ENCODE data around the gene JARID2. TPM values are rescaled to one million over a fixed set of nuclear protein-coding genes. Genes with fewer than 3 reads are reported as not detected.

Gene JARID2
- polyA plus RNA-seq, 1 donor (not counting 4 experiments of a cell fraction or from before 2014, with no cell fraction given): 11.0 TPM

GRCh38 chr6:15375018-15375417 is 129.1 kb downstream of the JARID2 start:
- no peak for FAIRE-seq
- Histone ChIP-seq H3K4me1 (ENCODE audit: control insufficient read depth, extremely low read depth, insufficient read depth, low read length) (peaks cover 31% of the 10 kb centered on the region), H3K9me1 (ENCODE audit: control insufficient read depth, extremely low read depth, insufficient read depth, low read length) (peaks cover 2% of the 10 kb centered on the region), H2AFZ (ENCODE audit: control insufficient read depth, low read length) (no peak overlapping the region), H3K27ac (ENCODE audit: control insufficient read depth, insufficient read depth, low read length) (no peak overlapping the region), H4K20me1 (ENCODE audit: control insufficient read depth, extremely low read depth, insufficient read depth, low read length) (peaks cover 3% of the 10 kb centered on the region), H3K4me3 (ENCODE audit: control insufficient read depth in 2 of 3, extremely low read depth in 1 of 3, insufficient read depth in 2 of 3, low read depth in 1 of 3, low read length in 3 of 3) (no peak overlapping the region), H3K27me3 (ENCODE audit: control insufficient read depth, extremely low read depth, insufficient read depth, low read length) (no peaks in the 10 kb centered on the region), H3K9me3 (ENCODE audit: control insufficient read depth, low read depth, low read length) (no peaks in the 10 kb centered on the region), H3K4me2 (ENCODE audit: control insufficient read depth, extremely low read depth, insufficient read depth, low read depth, low read length) (no peak overlapping the region), H3K36me3 (ENCODE audit: control insufficient read depth in 2 of 2, extremely low read depth in 1 of 2, insufficient read depth in 2 of 2, low read length in 2 of 2) (no peaks in the 10 kb centered on the region), H3K79me2 (ENCODE audit: control insufficient read depth, insufficient read depth, low read length) (peaks cover 92% of the 10 kb centered on the region), H3K9ac (ENCODE audit: control insufficient read depth, extremely low read depth, insufficient read depth, low read length) (no peak overlapping the region)
- dilution Hi-C loops (cut with MboI; ENCODE audit: extremely low pct_ligation_motif_present, low sequenced_read_pairs): no loop called here
- no peak for DNase-seq (ENCODE audit: low read depth, low spot score)
- TF ChIP-seq EZH2 (IDR thresholded peaks at IDR 0.05; ENCODE audit: low read length) (no peak), CTCF (optimal IDR thresholded peaks at IDR 0.05 in 1 of 3, IDR thresholded peaks at IDR 0.05 in 1 of 3, conservative IDR thresholded peaks at IDR 0.05 in 1 of 3; ENCODE audit: extremely low read depth in 1 of 3, insufficient read depth in 2 of 3, low read length in 3 of 3) (no peak)

GRCh38 chr6:15375638-15376290 is 129.9 kb downstream of the JARID2 start:
- Histone ChIP-seq H3K9me3 (ENCODE audit: control insufficient read depth, low read depth, low read length) (no peaks in the 10 kb centered on the region), H3K27ac (ENCODE audit: control insufficient read depth, insufficient read depth, low read length) (no peak overlapping the region), H3K4me3 (ENCODE audit: control insufficient read depth in 2 of 3, extremely low read depth in 1 of 3, insufficient read depth in 2 of 3, low read depth in 1 of 3, low read length in 3 of 3) (no peak overlapping the region), H3K79me2 (ENCODE audit: control insufficient read depth, insufficient read depth, low read length) (peaks cover 95% of the 10 kb centered on the region), H3K4me1 (ENCODE audit: control insufficient read depth, extremely low read depth, insufficient read depth, low read length) (peaks cover 25% of the 10 kb centered on the region), H4K20me1 (ENCODE audit: control insufficient read depth, extremely low read depth, insufficient read depth, low read length) (peaks cover 3% of the 10 kb centered on the region), H3K4me2 (ENCODE audit: control insufficient read depth, extremely low read depth, insufficient read depth, low read depth, low read length) (no peak overlapping the region), H3K27me3 (ENCODE audit: control insufficient read depth, extremely low read depth, insufficient read depth, low read length) (no peaks in the 10 kb centered on the region), H3K9ac (ENCODE audit: control insufficient read depth, extremely low read depth, insufficient read depth, low read length) (no peak overlapping the region), H3K9me1 (ENCODE audit: control insufficient read depth, extremely low read depth, insufficient read depth, low read length) (peaks cover 6% of the 10 kb centered on the region), H3K36me3 (ENCODE audit: control insufficient read depth in 2 of 2, extremely low read depth in 1 of 2, insufficient read depth in 2 of 2, low read length in 2 of 2) (no peaks in the 10 kb centered on the region), H2AFZ (ENCODE audit: control insufficient read depth, low read length) (no peak overlapping the region)
- FAIRE-seq: no peak
- no peak for TF ChIP-seq EZH2 (IDR thresholded peaks at IDR 0.05; ENCODE audit: low read length)
- TF ChIP-seq CTCF (optimal IDR thresholded peaks at IDR 0.05 in 1 of 3, IDR thresholded peaks at IDR 0.05 in 1 of 3, conservative IDR thresholded peaks at IDR 0.05 in 1 of 3; ENCODE audit: extremely low read depth in 1 of 3, insufficient read depth in 2 of 3, low read length in 3 of 3): no peak
- dilution Hi-C loops (cut with MboI; ENCODE audit: extremely low pct_ligation_motif_present, low sequenced_read_pairs): no loop called here
- DNase-seq (ENCODE audit: low read depth, low spot score): no peak

Measured in keratinocyte (primary cell).